Fibroblast of pulmonary artery (primary cell): ENCODE data around the gene PTPRT.

Source experiments
- DNase-seq: peaks from one replicate; pipeline ENCODE4 v3.0.0-alpha.2; 2010; ENCODE audit warnings: low read depth
- H3K4me3 ChIP-seq: replicated peaks from 2 replicates; pipeline ENCODE4 v1.5.1; 2011; ENCODE audit warnings: low read depth, mild to moderate bottlenecking, control low read depth, low read length, moderate library complexity
- CTCF ChIP-seq: IDR thresholded peaks from 2 replicates; pipeline ENCODE4 v1.5.1; 2011; ENCODE audit warnings: mild to moderate bottlenecking, control low read depth, low read length, inconsistent platforms; ENCODE audit errors: missing control alignments

The PTPRT gene

GRCh38 chr20:42496595-42496994 lies 693.1 kb downstream of the PTPRT start:
- no peak overlapping the region for H3K4me3 ChIP-seq
- no peak for DNase-seq
- no peak for TF ChIP-seq CTCF

- no peak for DNase-seq
- no peak overlapping the region for H3K4me3 ChIP-seq
- no peak for TF ChIP-seq CTCF
These were observed 695.4 kb downstream of the PTPRT start for GRCh38 chr20:42494290-42494689.

- no peak for TF ChIP-seq CTCF
- H3K4me3 ChIP-seq = no peak overlapping the region
These were observed 696.7 kb downstream of the PTPRT start for GRCh38 chr20:42493001-42493400.

GRCh38 chr20:42492290-42492689 lies 697.4 kb downstream of the PTPRT start:
- no peak for DNase-seq
- no peak for TF ChIP-seq CTCF
- no peak overlapping the region for H3K4me3 ChIP-seq

More at GRCh38 chr20:42493001-42493400, 696.7 kb downstream of the PTPRT start:
- no peak for DNase-seq

GRCh38 chr20:42485556-42485955 lies 704.1 kb downstream of the PTPRT start:
- H3K4me3 ChIP-seq = no peak overlapping the region
- no peak for TF ChIP-seq CTCF

GRCh38 chr20:42484790-42485375 lies 704.8 kb downstream of the PTPRT start:
- no peak overlapping the region for H3K4me3 ChIP-seq
- no peak for TF ChIP-seq CTCF
- DNase-seq = no peak

More at GRCh38 chr20:42485556-42485955, 704.1 kb downstream of the PTPRT start:
- DNase-seq = no peak

GRCh38 chr20:42484335-42484734 lies 705.4 kb downstream of the PTPRT start:
- no peak overlapping the region for H3K4me3 ChIP-seq
- DNase-seq = peak; percentile 12
- no peak for TF ChIP-seq CTCF
